Lung (tissue), 16 donors: ENCODE results near the gene UNC45B. TPM values are rescaled to one million over a fixed set of nuclear protein-coding genes. Genes with fewer than 3 reads are reported as not detected.
A peak's percentile ranks its signal among the peaks of the same experiment; 100 is the strongest.

Source experiments
- ATAC-seq: fragments of 200-7000 bp; cut with Tn5 transposase; one replicate; pipeline ENCODE4 v1.9.1; 2020; ENCODE audit warnings: moderate number of reproducible peaks; ENCODE audit not compliant: insufficient read depth, low FRiP score
- DNase-seq, 3 donors: peaks; one replicate each; pipeline ENCODE4 v3.0.0-alpha.2; 2013 to 2017
- H3K27ac ChIP-seq, 2 donors: one replicate each; pipeline ENCODE4 v1.5.1; 2013; ENCODE audit warnings: mild to moderate bottlenecking in 2 of 2, moderate library complexity in 2 of 2, control low read depth in 1 of 2, inconsistent platforms in 1 of 2, low read depth in 1 of 2, low read length in 1 of 2
- H3K27me3 ChIP-seq, 3 donors: one replicate each; pipeline ENCODE4 v1.5.1; 2013; ENCODE audit warnings: low read length in 2 of 3; ENCODE audit not compliant: control insufficient read depth in 3 of 3, insufficient read depth in 3 of 3
- H3K36me3 ChIP-seq, 4 donors: one replicate each; pipeline ENCODE4 v1.5.1; 2013; ENCODE audit warnings: low read length in 4 of 4, mild to moderate bottlenecking in 1 of 4, moderate library complexity in 1 of 4; ENCODE audit not compliant: control insufficient read depth in 4 of 4, insufficient read depth in 4 of 4
- H3K4me1 ChIP-seq, 5 donors: one replicate each; pipeline ENCODE4 v1.5.1; 2013; ENCODE audit warnings: low read length in 5 of 5, mild to moderate bottlenecking in 2 of 5, moderate library complexity in 1 of 5; ENCODE audit not compliant: control insufficient read depth in 5 of 5, insufficient read depth in 5 of 5
- H3K4me3 ChIP-seq: one replicate; pipeline ENCODE4 v1.5.1; 2013; ENCODE audit warnings: mild to moderate bottlenecking, control low read depth, moderate library complexity
- H3K9ac ChIP-seq, 2 donors: one replicate each; pipeline ENCODE4 v1.5.1; 2013; ENCODE audit warnings: low read length in 2 of 2, control low read depth in 1 of 2; ENCODE audit not compliant: insufficient read depth in 1 of 2
- H3K9me3 ChIP-seq, 4 donors: one replicate each; pipeline ENCODE4 v1.5.1; 2013; ENCODE audit warnings: low read length in 3 of 4, mild to moderate bottlenecking in 1 of 4, moderate library complexity in 1 of 4; ENCODE audit not compliant: control insufficient read depth in 4 of 4, insufficient read depth in 3 of 4
- CTCF ChIP-seq: IDR thresholded peaks from 2 replicates; pipeline ENCODE4 v1.5.1; 2012; ENCODE audit warnings: mild to moderate bottlenecking; ENCODE audit errors: control extremely low read depth, extremely low read depth
- WGBS, 2 donors: extraction: QIAGEN DNeasy Blood & Tissue Kit; methylation state at CpG; one replicate each; pipeline ENCODE4 v1.1.7; 2013; 5-methylcytosine and 5-hydroxymethylcytosine counted together
- long read RNA-seq, 5 donors: transcript quantifications; one replicate each; lab custom pipeline, GENCODE V29; 2026
- polyA plus RNA-seq, 2 donors: library from polyadenylated mRNA; stranded (reverse); fragments of 200-250 nt; gene quantifications; one replicate each; pipeline ENCODE4 v1.2.1, GENCODE V29; 2013
- total RNA-seq, 2 donors: library from RNA; depleted of rRNA in 1 of 2; stranded (reverse); fragments of >200 nt in 1 of 2; gene quantifications; one replicate each; pipeline ENCODE4 v1.2.1, GENCODE V29; 2014 to 2021
- donor health status: control.
- donor health status: control.
- donor health status: Bipolar disorder and iron deficiency.
- donor health status: healthy.
- donor health status: DM: yes; HTN: yes; CAD: no.

The UNC45B gene
- 1 to 10 TPM in 1 of 2 donors, under 1 TPM in 1; 0.43 to 1.6 TPM for total RNA-seq
- polyA plus RNA-seq = under 1 TPM; 0.06 to 0.16 TPM
- long read RNA-seq, donor 1 = 0 reads
- long read RNA-seq, donor 2 = 0 reads
- long read RNA-seq, donor 3 = 0 reads
- long read RNA-seq, donor 4 = 0 reads
- long read RNA-seq, donor 5 = 0 reads

- Histone ChIP-seq H3K9ac (no peak within 1 kb of the TSS), H3K27me3 (peaks cover 0 to 3% (median 2%) of the 10 kb centered on the region in 3 donors), H3K4me1 (peaks cover 0 to 6% (median under 1%) of the 10 kb centered on the region in 5 donors), H3K27ac (peak within 1 kb of the TSS in 1 of 2 donors; percentile 94), H3K36me3 (no peaks in the 10 kb centered on the region), H3K9me3 (no peaks in the 10 kb centered on the region), H3K4me3 (no peak within 1 kb of the TSS)
- DNase-seq = no peak
- ATAC-seq = no peak
- no peak for TF ChIP-seq CTCF
- 77 to 79% methylated on average over 4 of the region's 4 CpGs for WGBS, 2 donors
Observed at GRCh38 chr17:35147375-35147905, at the start of gene UNC45B. TSS of gene UNC45B (plus strand) at chr17:35147817. CDS start at chr17:35148264, 447 bp downstream.

- 57 to 91% methylated on average over 3 of the region's 3 CpGs for WGBS, 2 donors
- Histone ChIP-seq H3K27me3 (no peaks in the 10 kb centered on the region), H3K9ac (no peak overlapping the region), H3K36me3 (peaks cover 6 to 33% (median 8%) of the 10 kb centered on the region in 4 donors), H3K4me1 (no peaks in the 10 kb centered on the region), H3K27ac (no peak overlapping the region), H3K4me3 (no peak overlapping the region), H3K9me3 (no peaks in the 10 kb centered on the region)
- ATAC-seq = no peak
- DNase-seq = no peak
- TF ChIP-seq CTCF = no peak
Observed at GRCh38 chr17:35099908-35100307, 47.7 kb upstream of the UNC45B start.

- TF ChIP-seq CTCF = no peak
- Histone ChIP-seq H3K9me3 (no peaks in the 10 kb centered on the region), H3K27me3 (no peaks in the 10 kb centered on the region), H3K4me1 (no peaks in the 10 kb centered on the region), H3K36me3 (peaks cover 12 to 39% (median 14%) of the 10 kb centered on the region in 4 donors), H3K27ac (no peak overlapping the region), H3K9ac (no peak overlapping the region), H3K4me3 (no peak overlapping the region)
- ATAC-seq = no peak
- WGBS, 2 donors = 87 to 94% methylated on average over 14 of the region's 14 CpGs
- DNase-seq = no peak
Observed at GRCh38 chr17:35101036-35101435, 46.6 kb upstream of the UNC45B start.

- no peaks in the 10 kb centered on the region for H3K27me3 ChIP-seq
- no peak for DNase-seq
- TF ChIP-seq CTCF = no peak
- H3K27ac ChIP-seq = no peak overlapping the region
- H3K4me3 ChIP-seq = no peak overlapping the region
- peaks cover 18 to 39% (median 20%) of the 10 kb centered on the region in 4 donors for H3K36me3 ChIP-seq
- H3K4me1 ChIP-seq = no peaks in the 10 kb centered on the region
- H3K9me3 ChIP-seq = peaks cover 0 to 3% (median 0%) of the 10 kb centered on the region in 4 donors
- no peak for ATAC-seq
- H3K9ac ChIP-seq = no peak overlapping the region
- 94 to 100% methylated on average over 2 of the region's 2 CpGs for WGBS, 2 donors
Observed at GRCh38 chr17:35101725-35102124, 45.9 kb upstream of the UNC45B start.
